ENCODE results near the gene SMTN. TPM values are rescaled to one million over a fixed set of nuclear protein-coding genes. Genes with fewer than 3 reads are reported as not detected.

SMTN gene
- polyA plus RNA-seq, 3 donors from 2014 or later = 0.49 to 2.7 (median 1.5) TPM

- DNase-seq = no peak
- Mint-ChIP-seq H3K4me1 (no peaks in the 10 kb centered on the region), H3K4me3 (no peak overlapping the region), H3K36me3 (no peaks in the 10 kb centered on the region), H3K9me3 (no peaks in the 10 kb centered on the region), H3K27me3 (ENCODE audit: low read depth in 3 of 3) (peaks cover 2% of the 10 kb centered on the region in 3 donors), H3K27ac (no peak overlapping the region)
Measured at GRCh38 chr22:31125521-31126117, 44.5 kb downstream of the SMTN start.

GRCh38 chr22:31126128-31126868, 45.2 kb downstream of the SMTN start:
- no peak overlapping the region for H3K27ac Mint-ChIP-seq
- DNase-seq = no peak
- no peaks in the 10 kb centered on the region for H3K9me3 Mint-ChIP-seq
- no peaks in the 10 kb centered on the region for H3K4me1 Mint-ChIP-seq
- H3K4me3 Mint-ChIP-seq = no peak overlapping the region
- peaks cover 2 to 4% (median 2%) of the 10 kb centered on the region in 3 donors for H3K27me3 Mint-ChIP-seq (ENCODE audit: low read depth in 3 of 3)
- no peaks in the 10 kb centered on the region for H3K36me3 Mint-ChIP-seq

- Mint-ChIP-seq H3K4me3 (no peak overlapping the region), H3K27me3 (ENCODE audit: low read depth in 3 of 3) (peaks cover 2 to 4% (median 2%) of the 10 kb centered on the region in 3 donors), H3K27ac (no peak overlapping the region), H3K9me3 (no peaks in the 10 kb centered on the region), H3K4me1 (no peaks in the 10 kb centered on the region), H3K36me3 (no peaks in the 10 kb centered on the region)
- DNase-seq = no peak
Measured at GRCh38 chr22:31126869-31127175, 45.7 kb downstream of the SMTN start.

GRCh38 chr22:31127181-31127772, 46.2 kb downstream of the SMTN start:
- DNase-seq = no peak
- Mint-ChIP-seq H3K4me3 (no peak overlapping the region), H3K36me3 (no peaks in the 10 kb centered on the region), H3K4me1 (no peaks in the 10 kb centered on the region), H3K9me3 (no peaks in the 10 kb centered on the region), H3K27me3 (ENCODE audit: low read depth in 3 of 3) (peaks cover 2 to 4% (median 2%) of the 10 kb centered on the region in 3 donors), H3K27ac (no peak overlapping the region)

- no peak overlapping the region for H3K4me3 Mint-ChIP-seq
- no peak for DNase-seq
- H3K27me3 Mint-ChIP-seq (ENCODE audit: low read depth in 3 of 3) = peaks cover 2 to 4% (median 2%) of the 10 kb centered on the region in 3 donors
- no peaks in the 10 kb centered on the region for H3K36me3 Mint-ChIP-seq
- no peaks in the 10 kb centered on the region for H3K9me3 Mint-ChIP-seq
- no peak overlapping the region for H3K27ac Mint-ChIP-seq
- H3K4me1 Mint-ChIP-seq = no peaks in the 10 kb centered on the region
Measured at GRCh38 chr22:31128156-31128555, 47.0 kb downstream of the SMTN start.

- Mint-ChIP-seq H3K27me3 (ENCODE audit: low read depth in 3 of 3) (peaks cover 2% of the 10 kb centered on the region in 3 donors), H3K27ac (no peak overlapping the region), H3K9me3 (no peaks in the 10 kb centered on the region), H3K36me3 (no peaks in the 10 kb centered on the region), H3K4me1 (no peaks in the 10 kb centered on the region), H3K4me3 (no peak overlapping the region)
- no peak for DNase-seq
Measured at GRCh38 chr22:31130873-31131272, 49.8 kb downstream of the SMTN start.

GRCh38 chr22:31133911-31134310, 52.8 kb downstream of the SMTN start:
- Mint-ChIP-seq H3K4me3 (no peak overlapping the region), H3K27ac (no peak overlapping the region), H3K9me3 (no peaks in the 10 kb centered on the region), H3K36me3 (no peaks in the 10 kb centered on the region), H3K27me3 (ENCODE audit: low read depth in 3 of 3) (peaks cover 1 to 4% (median 2%) of the 10 kb centered on the region in 3 donors), H3K4me1 (no peaks in the 10 kb centered on the region)
- no peak for DNase-seq

- Mint-ChIP-seq H3K27ac (no peak overlapping the region), H3K4me3 (no peak overlapping the region)
Measured at GRCh38 chr22:31134688-31135087, 53.6 kb downstream of the SMTN start.

GRCh38 chr22:31135706-31136105, 54.6 kb downstream of the SMTN start:
- H3K4me3 Mint-ChIP-seq = no peak overlapping the region
- no peak for DNase-seq
- peaks cover 1 to 4% (median 2%) of the 10 kb centered on the region in 3 donors for H3K27me3 Mint-ChIP-seq (ENCODE audit: low read depth in 3 of 3)
- H3K27ac Mint-ChIP-seq = no peak overlapping the region
- no peaks in the 10 kb centered on the region for H3K4me1 Mint-ChIP-seq
- H3K9me3 Mint-ChIP-seq = no peaks in the 10 kb centered on the region
- H3K36me3 Mint-ChIP-seq = no peaks in the 10 kb centered on the region

More at GRCh38 chr22:31134688-31135087, 53.6 kb downstream of the SMTN start:
- H3K27me3 Mint-ChIP-seq (ENCODE audit: low read depth in 3 of 3) = peaks cover 1 to 4% (median 2%) of the 10 kb centered on the region in 3 donors
- H3K4me1 Mint-ChIP-seq = no peaks in the 10 kb centered on the region
- H3K36me3 Mint-ChIP-seq = no peaks in the 10 kb centered on the region
- no peak for DNase-seq
- H3K9me3 Mint-ChIP-seq = no peaks in the 10 kb centered on the region

GRCh38 chr22:31136155-31136554, 55.0 kb downstream of the SMTN start:
- H3K9me3 Mint-ChIP-seq = no peaks in the 10 kb centered on the region
- no peak overlapping the region for H3K4me3 Mint-ChIP-seq
- no peak for DNase-seq
- no peaks in the 10 kb centered on the region for H3K4me1 Mint-ChIP-seq
- no peak overlapping the region for H3K27ac Mint-ChIP-seq
- H3K27me3 Mint-ChIP-seq (ENCODE audit: low read depth in 3 of 3) = peaks cover under 1 to 4% (median 1%) of the 10 kb centered on the region in 3 donors
- H3K36me3 Mint-ChIP-seq = no peaks in the 10 kb centered on the region

- Mint-ChIP-seq H3K27me3 (ENCODE audit: low read depth in 3 of 3) (peaks cover 1 to 4% (median 2%) of the 10 kb centered on the region in 3 donors), H3K36me3 (no peaks in the 10 kb centered on the region), H3K27ac (no peak overlapping the region), H3K9me3 (no peaks in the 10 kb centered on the region), H3K4me1 (no peaks in the 10 kb centered on the region), H3K4me3 (no peak overlapping the region)
- DNase-seq = no peak
Measured at GRCh38 chr22:31136711-31137110, 55.6 kb downstream of the SMTN start.

- Mint-ChIP-seq H3K4me3 (no peak overlapping the region), H3K36me3 (no peaks in the 10 kb centered on the region), H3K9me3 (no peaks in the 10 kb centered on the region), H3K27ac (no peak overlapping the region), H3K4me1 (no peaks in the 10 kb centered on the region), H3K27me3 (ENCODE audit: low read depth in 3 of 3) (peaks cover 1 to 4% (median 4%) of the 10 kb centered on the region in 3 donors)
- no peak for DNase-seq
Measured at GRCh38 chr22:31137721-31138120, 56.6 kb downstream of the SMTN start.

- H3K4me3 Mint-ChIP-seq = no peak overlapping the region
- H3K27ac Mint-ChIP-seq = no peak overlapping the region
- H3K27me3 Mint-ChIP-seq (ENCODE audit: low read depth in 3 of 3) = peaks cover 1 to 4% (median 4%) of the 10 kb centered on the region in 3 donors
- H3K36me3 Mint-ChIP-seq = no peaks in the 10 kb centered on the region
- no peaks in the 10 kb centered on the region for H3K4me1 Mint-ChIP-seq
- no peaks in the 10 kb centered on the region for H3K9me3 Mint-ChIP-seq
- DNase-seq = no peak
Measured at GRCh38 chr22:31138126-31138525, 57.0 kb downstream of the SMTN start.

- H3K4me1 Mint-ChIP-seq = no peaks in the 10 kb centered on the region
- DNase-seq = no peak
- peaks cover 4 to 5% (median 4%) of the 10 kb centered on the region in 3 donors for H3K27me3 Mint-ChIP-seq (ENCODE audit: low read depth in 3 of 3)
- H3K4me3 Mint-ChIP-seq = no peak overlapping the region
- no peak overlapping the region for H3K27ac Mint-ChIP-seq
- H3K36me3 Mint-ChIP-seq = no peaks in the 10 kb centered on the region
- H3K9me3 Mint-ChIP-seq = no peaks in the 10 kb centered on the region
Measured at GRCh38 chr22:31139066-31139465, 57.9 kb downstream of the SMTN start.
